ENCODE data around the gene ZNF133. TPM values are rescaled to one million over a fixed set of nuclear protein-coding genes. Genes with fewer than 3 reads are reported as not detected.

The ZNF133 gene
- total and polyA plus RNA-seq, 2 donors from 2014 or later: 12.8 to 15.0 TPM

DNA sequence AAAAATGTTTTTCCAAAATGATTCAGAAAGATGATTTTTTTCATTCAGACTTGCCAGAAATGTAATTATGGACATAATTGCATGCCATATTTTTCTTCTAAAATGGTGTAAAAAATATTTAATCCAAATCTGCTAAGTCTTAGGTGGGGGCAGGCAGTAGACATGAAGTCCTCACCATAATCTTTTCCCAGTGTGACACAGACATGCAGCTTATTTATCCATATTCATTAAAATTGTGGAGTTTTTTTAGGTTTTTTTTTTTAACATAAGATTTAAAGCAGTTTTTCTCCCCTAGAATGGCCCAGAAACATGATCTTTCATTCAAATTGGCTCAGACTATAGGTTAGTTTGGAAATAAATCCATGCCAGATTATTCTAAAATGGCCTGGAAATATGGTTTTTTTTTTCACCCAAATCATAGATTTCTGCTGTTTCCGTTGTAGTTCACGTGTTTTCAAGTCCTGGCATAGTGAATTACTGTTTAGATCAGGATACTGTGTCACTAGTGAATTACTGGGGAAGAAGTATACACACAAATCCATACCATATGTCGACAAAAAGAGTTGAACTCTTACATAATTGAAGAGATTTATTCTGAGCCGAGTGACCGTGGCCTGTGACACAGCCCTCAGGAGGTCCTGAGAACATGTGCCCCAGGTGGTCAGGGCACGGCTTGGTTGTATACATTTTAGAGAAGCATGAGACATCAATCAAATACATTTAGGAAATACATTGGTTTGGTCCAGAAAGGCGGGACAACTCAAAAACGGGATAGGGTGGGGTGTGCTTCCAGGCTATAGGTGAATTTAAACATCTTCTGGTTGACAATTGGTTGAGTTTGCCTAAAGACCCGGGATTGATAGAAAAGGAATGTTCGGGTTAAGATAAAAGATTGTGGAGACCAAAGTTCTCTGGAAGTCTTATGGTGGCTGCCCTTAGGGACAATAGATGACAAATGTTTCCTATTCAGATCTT lies 33.9 kb downstream of the ZNF133 start:
- no peaks in the 10 kb centered on the region for H3K36me3 ChIP-seq (ENCODE audit: control insufficient read depth in 2 of 3, insufficient read depth in 3 of 3, low read length in 3 of 3)
- no peak for FAIRE-seq
- no peak overlapping the region for H3K4me3 ChIP-seq (ENCODE audit: low read length in 3 of 3)
- no peak for DNase-seq
- no peaks in the 10 kb centered on the region for H3K27me3 ChIP-seq (ENCODE audit: control insufficient read depth, insufficient read depth, low read length)
- H3K9ac ChIP-seq (ENCODE audit: low read length in 3 of 3): no peak overlapping the region
- TF ChIP-seq, protein P1, sequence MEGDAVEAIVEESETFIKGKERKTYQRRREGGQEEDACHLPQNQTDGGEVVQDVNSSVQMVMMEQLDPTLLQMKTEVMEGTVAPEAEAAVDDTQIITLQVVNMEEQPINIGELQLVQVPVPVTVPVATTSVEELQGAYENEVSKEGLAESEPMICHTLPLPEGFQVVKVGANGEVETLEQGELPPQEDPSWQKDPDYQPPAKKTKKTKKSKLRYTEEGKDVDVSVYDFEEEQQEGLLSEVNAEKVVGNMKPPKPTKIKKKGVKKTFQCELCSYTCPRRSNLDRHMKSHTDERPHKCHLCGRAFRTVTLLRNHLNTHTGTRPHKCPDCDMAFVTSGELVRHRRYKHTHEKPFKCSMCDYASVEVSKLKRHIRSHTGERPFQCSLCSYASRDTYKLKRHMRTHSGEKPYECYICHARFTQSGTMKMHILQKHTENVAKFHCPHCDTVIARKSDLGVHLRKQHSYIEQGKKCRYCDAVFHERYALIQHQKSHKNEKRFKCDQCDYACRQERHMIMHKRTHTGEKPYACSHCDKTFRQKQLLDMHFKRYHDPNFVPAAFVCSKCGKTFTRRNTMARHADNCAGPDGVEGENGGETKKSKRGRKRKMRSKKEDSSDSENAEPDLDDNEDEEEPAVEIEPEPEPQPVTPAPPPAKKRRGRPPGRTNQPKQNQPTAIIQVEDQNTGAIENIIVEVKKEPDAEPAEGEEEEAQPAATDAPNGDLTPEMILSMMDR (IDR thresholded peaks at IDR 0.05; ENCODE audit: borderline replicate concordance, extremely low read depth, insufficient read depth): no peak
- H3K27ac ChIP-seq (ENCODE audit: low read depth in 2 of 2, low read length in 2 of 2): no peak overlapping the region
- H3K9me3 ChIP-seq (ENCODE audit: control insufficient read depth in 2 of 3, insufficient read depth in 1 of 3, low read length in 3 of 3): no peaks in the 10 kb centered on the region
- no peaks in the 10 kb centered on the region for H3K4me1 ChIP-seq (ENCODE audit: control insufficient read depth in 2 of 3, insufficient read depth in 2 of 3, low read depth in 1 of 3, low read length in 3 of 3)
- intact Hi-C loops (cut with DNase I): no loop called here

DNA sequence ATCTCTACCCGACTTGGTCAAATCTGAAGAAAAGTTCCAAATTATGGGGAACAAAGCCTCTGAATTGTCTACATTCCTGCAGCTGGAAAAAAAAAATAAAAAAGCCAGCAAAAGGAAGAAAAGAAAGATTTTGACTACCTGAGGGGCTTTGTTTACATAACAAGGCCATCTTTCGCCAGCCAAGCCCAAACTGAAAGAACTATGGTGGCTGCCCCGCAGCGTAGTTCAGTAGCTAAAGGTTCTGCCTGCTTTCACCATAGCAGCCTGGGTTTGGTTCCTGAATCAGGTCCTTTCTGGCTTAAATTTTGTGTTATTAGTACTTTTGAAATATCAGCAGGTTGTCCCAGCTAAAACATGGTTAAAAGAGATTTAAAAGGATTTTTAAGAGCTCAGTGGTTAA lies 35.4 kb downstream of the ZNF133 start:
- TF ChIP-seq, protein P1 (IDR thresholded peaks at IDR 0.05; ENCODE audit: borderline replicate concordance, extremely low read depth, insufficient read depth): no peak
- H3K4me3 ChIP-seq (ENCODE audit: low read length in 3 of 3): no peak overlapping the region
- no peak overlapping the region for H3K27ac ChIP-seq (ENCODE audit: low read depth in 2 of 2, low read length in 2 of 2)
- FAIRE-seq (no peak), DNase-seq (no peak)
- no peak overlapping the region for H3K9ac ChIP-seq (ENCODE audit: low read length in 3 of 3)
- H3K36me3 ChIP-seq (ENCODE audit: control insufficient read depth in 2 of 3, insufficient read depth in 3 of 3, low read length in 3 of 3): no peaks in the 10 kb centered on the region
- no peaks in the 10 kb centered on the region for H3K4me1 ChIP-seq (ENCODE audit: control insufficient read depth in 2 of 3, insufficient read depth in 2 of 3, low read depth in 1 of 3, low read length in 3 of 3)
- intact Hi-C loops (cut with DNase I): no loop called here
- H3K27me3 ChIP-seq (ENCODE audit: control insufficient read depth, insufficient read depth, low read length): no peaks in the 10 kb centered on the region
- H3K9me3 ChIP-seq (ENCODE audit: control insufficient read depth in 2 of 3, insufficient read depth in 1 of 3, low read length in 3 of 3): no peaks in the 10 kb centered on the region

DNA sequence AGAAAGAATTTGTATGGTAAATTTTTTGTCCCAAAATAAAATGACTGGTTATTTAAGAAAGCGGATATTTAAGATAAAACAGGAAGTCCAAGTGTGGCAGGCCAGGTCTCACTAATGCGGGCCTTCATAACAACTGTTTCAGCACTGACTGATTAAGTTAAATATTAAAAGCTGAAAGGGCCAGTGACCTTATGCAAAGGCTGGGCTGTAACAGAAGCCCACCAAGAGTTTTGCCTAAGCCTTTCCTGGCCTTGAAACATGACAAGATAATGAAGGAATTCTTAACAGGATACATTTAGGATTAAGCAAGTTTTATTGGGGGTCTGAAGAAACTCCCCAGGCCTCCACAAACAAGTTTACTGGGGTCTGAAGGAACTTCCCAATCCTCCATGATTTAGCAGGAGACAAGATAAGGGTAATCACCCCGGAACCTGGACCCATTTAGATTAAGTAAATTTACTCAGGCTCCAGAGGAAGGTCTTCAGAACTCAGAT lies 36.3 kb downstream of the ZNF133 start:
- DNase-seq: peak in 2 of 5 donors; percentile 19 to 25
- Histone ChIP-seq H3K4me3 (ENCODE audit: low read length in 3 of 3) (no peak overlapping the region), H3K9ac (ENCODE audit: low read length in 3 of 3) (no peak overlapping the region), H3K9me3 (ENCODE audit: control insufficient read depth in 2 of 3, insufficient read depth in 1 of 3, low read length in 3 of 3) (no peaks in the 10 kb centered on the region), H3K36me3 (ENCODE audit: control insufficient read depth in 2 of 3, insufficient read depth in 3 of 3, low read length in 3 of 3) (no peaks in the 10 kb centered on the region), H3K27ac (ENCODE audit: low read depth in 2 of 2, low read length in 2 of 2) (no peak overlapping the region), H3K4me1 (ENCODE audit: control insufficient read depth in 2 of 3, insufficient read depth in 2 of 3, low read depth in 1 of 3, low read length in 3 of 3) (no peaks in the 10 kb centered on the region), H3K27me3 (ENCODE audit: control insufficient read depth, insufficient read depth, low read length) (no peaks in the 10 kb centered on the region)
- intact Hi-C loops (cut with DNase I): no loop called here
- FAIRE-seq: no peak
- TF ChIP-seq, protein P1 (IDR thresholded peaks at IDR 0.05; ENCODE audit: borderline replicate concordance, extremely low read depth, insufficient read depth): no peak

Data from kidney (tissue), 14 donors.